HG03558 (cell line): ENCODE measurements around the gene LYPD5.
"Not testable (repeated sequence)": the region's sequence is repeated elsewhere in the genome, so short reads cannot be mapped to it uniquely, and the experiment has no call there.

Source experiments
- ATAC-seq: cut with Tn5 transposase; IDR thresholded peaks from one replicate; pipeline ENCODE4 v1.9.1; 2021; ENCODE audit warnings: moderate number of reproducible peaks; ENCODE audit not compliant: unreplicated experiment; ENCODE audit errors: extremely low read depth

Gene LYPD5

GRCh38 chr19:43802216-43802951, at the start of gene LYPD5:
Gene LYPD5, minus strand, starts transcription at chr19:43802447. Its CDS starts 67 bp downstream, at chr19:43802380.
- ATAC-seq: no peak

GRCh38 chr19:43848821-43849220, 46.6 kb upstream of the LYPD5 start:
- ATAC-seq: no peak

GRCh38 chr19:43847884-43848283, 45.6 kb upstream of the LYPD5 start:
- ATAC-seq: no peak

GRCh38 chr19:43847246-43847645, 45.0 kb upstream of the LYPD5 start:
- no peak for ATAC-seq

- no peak for ATAC-seq
Observed at GRCh38 chr19:43842007-43842406, 39.8 kb upstream of the LYPD5 start.

GRCh38 chr19:43839139-43839538, 36.9 kb upstream of the LYPD5 start:
- no peak for ATAC-seq

- ATAC-seq: no peak
Observed at GRCh38 chr19:43826787-43827754, 24.8 kb upstream of the LYPD5 start, which contains the start of gene ZNF283. Gene ZNF283, plus strand, starts transcription at chr19:43827321. Its CDS starts 6,184 bp downstream, at chr19:43833505.

- ATAC-seq: not testable (repeated sequence)
Observed at GRCh38 chr19:43824572-43824971, 22.3 kb upstream of the LYPD5 start.

- ATAC-seq: not testable (repeated sequence)
Observed at GRCh38 chr19:43823856-43824255, 21.6 kb upstream of the LYPD5 start.

GRCh38 chr19:43820884-43821215, 18.6 kb upstream of the LYPD5 start:
- no peak for ATAC-seq

- ATAC-seq: no peak
Observed at GRCh38 chr19:43820098-43820883, 18.0 kb upstream of the LYPD5 start.

GRCh38 chr19:43818500-43818899, 16.3 kb upstream of the LYPD5 start:
- ATAC-seq: no peak

- not testable (repeated sequence) for ATAC-seq
Observed at GRCh38 chr19:43817454-43817853, 15.2 kb upstream of the LYPD5 start.

GRCh38 chr19:43814663-43815352, 12.6 kb upstream of the LYPD5 start:
- no peak for ATAC-seq

GRCh38 chr19:43812688-43813087, 10.4 kb upstream of the LYPD5 start:
- no peak for ATAC-seq

GRCh38 chr19:43812259-43812658, 10.0 kb upstream of the LYPD5 start:
- no peak for ATAC-seq

GRCh38 chr19:43811837-43812236, 9.6 kb upstream of the LYPD5 start:
- ATAC-seq: no peak

GRCh38 chr19:43809762-43810696, 7.8 kb upstream of the LYPD5 start:
- no peak for ATAC-seq

- ATAC-seq: no peak
Observed at GRCh38 chr19:43807651-43808050, 5.4 kb upstream of the LYPD5 start.
